HG02642 (cell line): ENCODE measurements around the gene CLSTN2.

Source experiments
- ATAC-seq: cut with Tn5 transposase; IDR thresholded peaks from one replicate; pipeline ENCODE4 v1.9.1; 2021; ENCODE audit warnings: mild to moderate bottlenecking; ENCODE audit not compliant: unreplicated experiment, poor library complexity

CLSTN2 gene

DNA sequence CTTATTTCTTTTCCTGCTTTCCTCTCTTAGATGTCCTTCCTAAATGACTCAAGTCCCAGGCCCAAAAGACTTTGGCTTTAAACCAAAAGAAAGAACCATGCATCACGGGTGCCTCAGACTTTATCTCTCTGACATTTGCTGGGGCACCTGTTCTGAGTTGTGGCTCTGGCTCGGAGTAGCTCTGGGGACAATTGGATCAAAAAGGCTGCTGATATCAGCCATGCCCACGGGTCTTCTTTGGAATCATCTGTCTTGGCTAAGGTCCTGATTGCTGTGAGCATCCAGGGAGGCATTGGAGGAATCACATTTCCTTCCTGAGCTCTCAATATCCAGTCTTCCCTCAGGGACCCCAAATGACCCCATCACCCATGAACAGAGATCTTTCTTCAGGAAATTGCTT, 59.9 kb downstream of the CLSTN2 start:
- ATAC-seq: no peak

DNA sequence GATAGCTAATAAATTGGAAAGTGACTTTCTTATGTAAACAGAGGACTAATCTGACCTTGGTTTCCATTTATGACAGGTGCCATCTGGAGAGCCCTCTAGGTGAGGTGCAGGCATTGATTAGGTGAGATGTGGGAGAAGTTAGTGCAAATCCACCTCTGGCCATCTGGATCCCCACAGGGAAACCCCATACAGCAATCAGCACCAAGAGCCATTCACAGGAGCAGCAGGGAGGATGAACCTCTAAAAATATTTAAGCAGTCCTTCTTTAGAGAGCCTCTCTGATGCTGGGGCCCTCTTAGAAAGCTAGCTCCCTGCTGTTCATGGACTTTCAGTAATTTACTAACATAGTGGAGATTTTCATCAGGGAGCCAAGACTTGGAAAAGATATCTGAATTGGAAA, 69.3 kb downstream of the CLSTN2 start:
- ATAC-seq: no peak

DNA sequence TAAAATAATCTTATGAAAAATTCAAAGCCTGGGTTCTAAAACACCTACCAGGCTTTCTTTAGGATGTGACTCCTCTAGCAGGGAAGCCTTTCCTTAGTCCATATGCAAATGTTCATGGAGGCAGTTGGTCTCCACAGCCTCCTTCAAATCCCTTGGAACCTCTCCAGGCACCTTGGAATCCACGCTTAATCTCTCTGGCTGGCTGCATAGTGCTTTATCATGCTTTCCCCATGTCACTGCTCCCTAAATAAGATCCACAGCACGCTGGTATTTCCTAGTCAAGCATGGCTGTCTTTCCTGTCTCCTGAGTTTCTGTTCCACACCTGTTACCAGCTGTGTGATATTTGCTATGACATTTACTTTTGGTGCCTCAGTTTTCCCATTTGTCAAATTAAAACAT, 71.3 kb downstream of the CLSTN2 start:
- no peak for ATAC-seq

DNA sequence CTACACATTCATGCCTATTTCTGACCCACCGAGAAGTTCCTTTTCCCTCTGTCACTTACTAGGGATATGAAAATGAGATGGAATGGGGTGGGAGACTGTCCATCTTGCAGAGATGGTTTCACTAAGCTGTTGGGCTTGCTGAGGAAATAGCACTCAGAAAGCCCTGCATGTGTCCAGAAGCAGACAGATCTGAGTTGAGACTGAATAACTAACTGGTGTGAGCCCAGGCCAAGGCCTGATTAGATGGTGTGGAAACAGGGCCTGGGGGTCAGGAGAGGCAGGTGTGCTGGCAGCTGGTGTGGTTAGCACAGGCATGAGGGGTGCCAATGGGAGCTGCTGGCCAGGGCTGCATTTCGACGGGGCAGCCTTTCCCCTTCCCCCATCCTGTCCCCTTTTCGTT, 72.1 kb downstream of the CLSTN2 start:
- no peak for ATAC-seq

DNA sequence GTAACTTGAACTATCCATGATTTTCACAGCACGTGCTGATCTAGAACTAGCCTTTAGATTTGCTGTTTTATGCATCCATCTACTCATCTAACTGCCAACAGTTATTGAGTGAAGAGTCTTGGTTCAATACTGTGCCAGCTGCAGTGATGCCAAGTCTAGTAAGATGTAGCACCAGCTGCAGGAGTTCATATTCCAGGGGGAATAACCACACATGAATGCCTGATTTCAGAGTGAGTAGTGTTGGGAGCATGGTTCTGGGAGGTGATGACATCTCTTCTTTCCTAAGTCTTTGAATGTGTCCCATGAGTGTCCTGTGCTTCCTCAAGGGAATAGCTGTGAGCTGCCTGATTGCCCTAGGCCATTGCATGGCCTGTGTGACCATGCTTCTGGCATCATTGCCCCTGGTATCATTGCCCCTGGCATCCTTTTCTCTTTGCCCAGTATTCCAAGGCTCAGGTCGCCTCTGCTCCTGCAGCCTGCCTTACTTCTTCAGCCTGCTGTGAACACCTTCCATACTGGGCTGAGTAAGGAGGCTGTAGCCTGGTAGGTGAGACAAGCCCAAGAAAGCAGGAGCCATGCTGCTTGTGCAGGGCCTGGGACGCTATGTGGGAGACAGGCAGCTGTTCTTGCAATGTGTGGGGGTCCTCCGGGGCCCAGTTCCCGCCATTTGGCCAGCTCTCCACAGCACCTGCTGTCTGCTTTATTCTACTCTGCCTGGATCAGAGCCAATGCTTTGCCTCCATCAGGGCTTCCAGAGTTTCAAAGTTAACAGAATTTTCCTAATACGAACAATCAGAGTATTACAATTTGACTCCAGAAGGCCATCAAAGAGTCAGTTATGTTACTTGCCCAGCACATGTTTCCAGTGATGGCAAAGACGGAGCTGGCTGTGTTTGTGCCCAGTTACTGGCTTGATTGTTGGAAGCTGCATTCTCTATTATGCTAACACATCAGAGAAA, 73.2 kb downstream of the CLSTN2 start:
- ATAC-seq: no peak

DNA sequence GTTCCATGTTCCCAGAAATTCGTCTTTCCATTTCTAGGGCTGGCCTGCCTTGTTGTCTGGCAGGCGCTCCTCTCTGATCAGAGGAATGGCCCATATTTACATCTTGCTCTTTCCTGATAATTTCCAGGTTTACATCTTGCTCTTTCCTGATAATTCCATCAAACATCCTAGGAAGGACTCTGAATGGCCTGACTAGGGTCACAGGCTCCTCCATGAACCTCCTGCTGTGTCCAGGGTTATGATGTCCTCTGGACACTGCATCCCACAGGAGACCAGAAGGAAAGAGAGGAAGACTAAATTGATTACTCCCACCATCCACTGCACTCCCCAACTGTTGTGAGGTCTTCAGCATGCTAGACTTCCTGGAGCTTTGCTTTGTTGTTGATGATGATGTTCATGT, 75.4 kb downstream of the CLSTN2 start:
- no peak for ATAC-seq

DNA sequence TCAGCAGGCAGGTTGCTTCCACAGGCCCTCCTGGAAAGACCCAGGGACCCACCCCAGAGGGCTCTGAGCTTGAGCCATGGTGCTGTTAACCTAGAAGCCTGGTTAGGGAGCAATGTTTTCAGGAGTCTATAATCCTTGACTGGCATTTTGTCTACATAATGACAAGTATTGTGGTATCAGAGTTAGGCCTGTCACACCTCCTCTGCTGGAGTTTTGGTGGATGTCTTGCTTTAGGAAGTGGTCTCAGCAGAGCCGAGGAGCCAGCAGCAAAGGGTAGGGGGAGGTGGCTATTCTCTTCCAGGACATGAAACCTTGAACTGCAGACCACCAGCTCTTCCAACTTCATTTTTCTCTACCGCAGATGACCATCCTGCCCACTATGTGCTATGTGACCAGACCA, 76.1 kb downstream of the CLSTN2 start:
- ATAC-seq: no peak

DNA sequence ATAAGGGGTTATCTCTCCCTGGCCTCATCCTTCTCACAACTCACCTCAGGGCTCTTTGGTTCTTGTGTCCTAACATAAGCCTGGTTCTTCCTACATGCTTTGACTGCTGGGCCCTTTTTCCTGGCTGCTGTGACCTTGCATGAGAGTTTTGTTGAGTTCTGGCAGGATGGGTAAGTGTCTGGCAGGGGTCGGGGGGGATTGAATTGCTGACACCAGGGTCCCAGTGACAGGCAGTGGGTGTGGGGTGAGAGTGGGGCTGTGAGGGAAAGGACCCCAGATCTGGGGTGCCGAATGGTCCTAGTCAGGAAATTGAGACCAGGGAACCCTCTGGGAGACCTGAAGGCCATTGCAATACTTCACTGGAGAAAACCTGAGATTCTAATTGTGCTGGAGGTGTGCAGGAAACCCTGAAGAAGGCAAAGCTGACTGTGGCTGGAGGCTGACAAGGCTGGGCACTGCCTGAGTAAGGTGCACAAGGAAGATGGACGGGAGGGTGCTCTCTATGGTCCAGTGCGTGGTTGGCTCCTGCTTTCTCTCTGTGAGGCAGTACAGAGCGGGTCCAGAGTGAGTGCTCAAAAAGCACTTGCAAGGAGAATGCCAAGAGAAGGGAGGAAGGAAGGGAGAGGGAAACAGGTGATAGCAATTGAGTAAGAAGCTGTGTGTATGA, 76.8 kb downstream of the CLSTN2 start:
- ATAC-seq: no peak

DNA sequence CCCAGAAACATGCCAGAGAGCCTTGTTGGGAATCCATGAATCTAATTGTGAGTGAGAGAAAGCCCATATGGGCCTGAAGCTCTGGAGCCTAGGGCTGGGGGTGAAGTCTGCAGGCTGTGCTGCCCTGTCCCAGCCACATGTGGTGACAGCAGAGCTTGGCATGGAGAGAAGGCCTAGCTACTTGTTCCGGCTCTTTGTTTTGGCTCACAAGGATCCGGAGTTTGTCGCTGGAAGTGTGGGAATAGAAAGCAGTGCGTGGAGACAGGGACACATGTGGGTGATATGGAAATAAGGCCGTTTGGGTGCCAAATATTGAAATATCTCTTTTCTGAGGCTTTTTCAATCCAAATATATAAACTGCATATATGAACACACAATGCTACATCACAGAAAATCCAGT, 78.2 kb downstream of the CLSTN2 start:
- no peak for ATAC-seq

DNA sequence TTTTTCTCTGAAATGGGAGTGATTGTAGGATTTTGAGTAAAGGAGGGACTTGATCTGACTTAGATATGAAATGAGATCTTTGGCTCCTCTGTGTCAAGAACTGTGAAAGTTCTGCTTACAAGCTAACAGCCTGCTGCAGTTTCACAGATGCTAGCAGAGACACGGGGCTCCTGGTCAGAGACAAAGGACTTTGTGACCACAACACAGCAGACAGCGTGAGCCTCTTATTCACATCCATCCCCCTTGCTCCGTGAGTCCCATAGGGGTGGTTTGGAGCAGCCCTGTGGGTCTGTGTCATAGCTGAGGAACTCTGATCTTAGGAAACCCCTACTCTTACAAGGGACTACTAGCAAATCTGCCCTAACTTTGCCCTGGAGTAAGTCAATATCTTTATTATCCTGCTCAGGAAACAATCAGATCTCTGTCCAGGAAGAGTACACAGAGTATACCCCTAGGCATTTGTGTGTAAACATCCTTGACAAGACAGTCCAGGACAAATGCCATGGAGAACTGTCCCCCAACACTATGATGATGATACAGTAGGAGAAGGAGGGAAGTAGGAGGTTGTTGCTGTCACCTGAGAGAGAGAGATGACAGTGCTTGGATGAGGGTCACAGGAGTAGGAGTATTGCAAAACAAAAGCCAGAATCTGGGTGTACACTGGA, 80.0 kb downstream of the CLSTN2 start:
- ATAC-seq: no peak

DNA sequence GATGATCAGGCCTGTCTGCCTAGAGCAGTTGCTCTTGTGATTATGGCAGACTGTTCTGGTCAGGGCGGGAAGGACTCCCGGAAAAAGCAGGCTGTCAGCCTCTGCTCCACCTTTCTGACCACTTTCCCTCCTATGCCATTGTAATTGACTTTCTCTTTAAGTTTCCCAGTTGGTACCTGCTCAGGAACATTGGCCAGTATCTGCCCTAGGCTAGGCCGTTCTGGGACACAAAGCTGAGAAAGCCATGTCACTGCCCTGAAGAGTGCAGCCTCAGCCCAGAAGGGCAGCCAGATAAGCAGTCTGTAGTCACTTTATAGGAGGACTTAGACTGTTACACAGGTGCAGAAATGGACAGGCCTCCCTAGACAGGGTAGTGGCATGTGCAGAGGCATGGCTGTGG, 80.8 kb downstream of the CLSTN2 start:
- no peak for ATAC-seq

DNA sequence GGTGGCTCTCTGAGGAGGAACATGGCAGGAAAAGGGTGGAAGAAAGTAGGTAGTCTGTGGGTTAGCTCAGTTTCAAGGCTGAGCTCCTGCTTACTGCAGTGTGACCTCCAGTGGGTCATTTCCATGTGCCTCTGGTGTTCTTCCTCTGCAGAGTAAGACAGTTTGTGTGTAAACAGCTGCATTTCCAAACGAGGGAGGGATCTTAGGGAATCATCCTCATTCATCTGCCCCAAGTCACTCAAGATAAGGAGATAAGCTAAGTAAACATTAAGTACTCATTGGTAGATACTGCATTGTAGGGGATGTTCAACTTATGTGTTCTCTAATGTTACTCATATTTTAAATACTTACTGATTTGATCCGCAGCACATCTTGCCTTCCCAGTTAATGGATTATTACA, 83.6 kb downstream of the CLSTN2 start:
- no peak for ATAC-seq

DNA sequence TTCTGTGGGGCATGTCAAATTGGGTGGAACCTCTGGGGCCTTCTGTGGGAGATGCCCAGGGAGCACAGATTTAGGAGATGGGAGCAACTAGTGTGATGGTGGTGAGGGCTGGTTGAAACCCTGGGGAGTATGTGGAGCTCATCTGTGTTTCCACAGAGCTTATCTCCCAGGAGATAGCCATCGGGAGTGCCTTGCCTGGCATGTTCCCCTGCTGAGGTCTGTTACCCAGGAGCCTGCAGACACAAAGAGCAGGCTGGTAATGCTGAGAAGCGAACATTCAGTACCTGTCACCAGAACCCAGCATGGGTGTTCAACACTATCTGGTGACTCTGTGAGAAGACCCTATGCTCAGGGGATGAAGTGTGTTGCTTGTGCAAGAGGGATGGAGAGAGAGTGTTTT, 85.0 kb downstream of the CLSTN2 start:
- no peak for ATAC-seq

DNA sequence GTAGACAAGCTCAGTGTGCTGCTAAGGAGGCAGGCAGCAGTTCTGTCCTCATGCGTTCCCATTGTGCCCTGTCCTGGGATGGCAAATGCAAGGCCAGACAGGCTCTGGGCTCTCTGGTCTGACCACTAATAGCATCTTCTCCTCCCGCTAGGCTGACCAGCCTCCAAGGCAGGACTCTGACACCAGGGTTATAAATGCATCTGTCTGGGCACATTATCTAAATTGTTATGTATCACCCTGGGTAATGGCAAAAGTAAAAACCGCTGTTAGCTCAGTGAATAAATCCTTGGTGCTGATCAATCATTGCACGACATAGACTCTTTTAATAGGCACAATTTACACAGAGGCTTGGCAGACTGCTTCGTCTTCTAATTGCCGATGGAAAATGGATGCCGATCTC, 85.6 kb downstream of the CLSTN2 start:
- ATAC-seq: no peak

DNA sequence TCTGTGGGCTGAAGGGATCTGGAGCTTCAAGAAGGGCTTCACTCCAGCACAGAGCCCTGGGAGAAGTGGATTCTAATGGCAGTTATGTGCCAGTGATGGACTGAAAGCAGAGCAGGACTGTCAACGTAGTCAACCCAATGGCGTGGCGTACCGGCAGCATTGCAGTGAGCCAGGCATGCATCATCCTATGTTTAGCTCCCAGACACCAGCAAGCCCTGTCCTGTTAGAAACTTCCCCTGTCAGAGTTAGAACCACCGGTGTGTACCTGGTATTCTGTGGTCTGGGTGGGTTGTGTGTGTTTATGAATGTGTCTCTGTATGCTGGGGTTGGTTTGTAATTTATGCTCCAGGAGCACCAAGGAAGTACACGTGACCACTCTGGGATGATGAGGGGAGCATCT, 86.3 kb downstream of the CLSTN2 start:
- no peak for ATAC-seq

DNA sequence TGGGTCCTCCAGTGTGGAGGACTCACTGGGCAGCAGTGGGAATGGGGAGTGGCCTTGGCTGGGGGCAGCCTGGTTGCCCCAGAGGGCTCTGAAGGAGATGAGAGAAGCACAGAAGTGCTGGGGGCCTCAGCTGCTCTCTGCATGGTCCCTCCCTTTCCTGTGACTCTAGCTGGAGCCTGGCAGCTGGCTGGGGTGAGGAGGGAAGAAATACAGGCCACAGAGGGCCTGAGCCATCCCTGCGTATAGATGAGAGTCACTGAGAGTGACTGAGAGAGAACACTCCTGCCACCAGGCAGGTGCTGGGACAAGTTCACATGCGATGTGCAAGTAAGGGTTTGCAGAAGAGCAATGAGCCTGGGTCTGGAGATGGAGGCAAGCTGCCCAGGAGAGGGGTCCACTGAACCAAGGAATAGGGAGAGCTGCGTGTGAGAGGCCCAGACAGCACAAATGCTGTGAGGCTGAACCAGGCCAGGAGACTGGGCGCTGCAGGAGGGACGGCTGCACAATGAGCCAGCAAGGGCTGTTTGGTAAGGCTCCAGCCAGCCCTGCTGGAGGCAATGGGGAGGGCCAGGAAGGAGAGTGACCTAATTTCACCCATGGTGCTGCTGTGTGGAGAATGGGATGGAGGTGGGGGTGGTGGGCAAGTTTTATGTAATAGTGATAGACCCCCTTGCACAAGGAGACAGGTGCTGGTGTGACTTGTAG, 87.2 kb downstream of the CLSTN2 start:
- ATAC-seq: no peak

DNA sequence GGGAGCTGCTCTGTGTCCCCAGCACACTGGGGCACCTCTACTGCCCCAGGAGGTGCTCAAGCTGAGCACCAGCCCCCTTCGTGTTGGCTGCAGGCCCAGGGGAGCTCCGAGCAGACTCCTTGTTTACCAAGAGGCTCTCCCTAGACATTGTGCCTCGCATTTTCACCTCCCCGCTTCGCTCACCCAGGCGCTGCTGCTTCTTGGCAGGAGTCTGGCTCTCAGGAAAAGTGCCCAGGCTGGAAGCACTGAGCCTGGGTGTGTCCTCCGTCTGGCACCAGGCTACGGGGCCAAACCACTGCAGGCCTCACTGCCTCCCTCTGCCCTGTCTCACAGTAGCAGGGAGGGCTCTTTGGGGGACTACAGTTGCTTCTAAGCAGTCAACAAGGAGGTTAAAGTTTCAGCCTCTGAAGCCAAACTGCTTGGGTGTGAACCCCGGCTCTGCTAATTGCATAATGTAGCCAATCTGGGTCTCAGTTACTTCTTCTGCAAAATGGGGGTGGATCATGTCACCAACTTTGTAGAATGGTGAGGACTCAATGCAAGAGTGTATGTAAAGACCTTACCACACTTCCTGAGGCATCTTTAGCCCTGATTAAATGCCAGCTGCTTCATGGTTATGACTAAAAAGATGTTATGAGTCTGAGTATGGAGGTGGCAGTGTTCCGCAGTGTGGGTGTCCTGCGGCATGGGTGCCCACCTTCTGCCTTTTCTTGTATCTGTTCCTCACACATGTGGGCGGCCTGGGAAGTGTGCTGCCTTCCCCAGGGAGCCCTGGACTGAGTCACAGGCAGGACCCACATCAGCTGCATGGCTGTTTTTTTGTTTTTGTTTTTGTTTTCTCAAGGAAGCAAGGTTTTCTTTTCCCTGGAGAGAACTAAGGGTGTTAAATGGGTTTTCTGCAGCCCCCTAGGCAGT, 88.9 kb downstream of the CLSTN2 start:
- ATAC-seq: no peak

DNA sequence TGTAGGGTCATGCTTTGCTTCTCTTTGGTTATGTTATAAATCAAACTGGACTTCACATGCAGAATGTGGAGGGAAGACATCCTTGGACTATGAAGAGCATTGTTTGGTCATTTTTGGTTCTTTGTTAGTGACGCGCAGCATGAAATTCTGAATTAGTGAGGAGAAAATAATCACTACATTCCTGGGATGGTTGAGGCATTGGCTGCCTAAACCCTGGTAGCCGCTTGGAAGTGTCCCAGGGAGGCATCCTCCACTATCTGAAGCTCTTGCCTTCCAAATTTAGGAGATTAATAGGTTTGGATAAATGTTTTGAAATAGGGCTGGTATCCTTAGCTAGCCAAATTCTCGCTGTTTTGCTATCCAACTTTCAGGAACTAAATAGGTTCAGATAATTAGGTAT, 96.2 kb downstream of the CLSTN2 start:
- no peak for ATAC-seq

DNA sequence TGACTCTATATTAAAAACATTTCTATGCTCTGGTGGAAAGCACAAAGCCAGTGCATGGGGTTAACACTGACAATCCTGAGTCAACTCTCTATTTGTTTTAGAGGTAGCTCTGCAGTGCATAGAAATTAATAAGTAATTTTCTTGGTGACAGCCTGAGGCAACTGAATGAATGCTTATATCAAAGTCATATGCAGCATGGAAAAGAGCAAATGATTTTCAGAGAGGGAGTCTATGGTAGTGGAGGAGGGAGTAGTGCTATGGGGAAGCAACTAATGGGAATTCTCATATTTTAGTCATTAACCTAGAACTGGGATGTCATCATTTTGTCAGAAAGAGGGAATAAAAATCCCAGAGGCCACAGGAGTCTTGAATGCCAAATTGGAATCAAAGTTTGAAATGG, 99.1 kb downstream of the CLSTN2 start:
- no peak for ATAC-seq

DNA sequence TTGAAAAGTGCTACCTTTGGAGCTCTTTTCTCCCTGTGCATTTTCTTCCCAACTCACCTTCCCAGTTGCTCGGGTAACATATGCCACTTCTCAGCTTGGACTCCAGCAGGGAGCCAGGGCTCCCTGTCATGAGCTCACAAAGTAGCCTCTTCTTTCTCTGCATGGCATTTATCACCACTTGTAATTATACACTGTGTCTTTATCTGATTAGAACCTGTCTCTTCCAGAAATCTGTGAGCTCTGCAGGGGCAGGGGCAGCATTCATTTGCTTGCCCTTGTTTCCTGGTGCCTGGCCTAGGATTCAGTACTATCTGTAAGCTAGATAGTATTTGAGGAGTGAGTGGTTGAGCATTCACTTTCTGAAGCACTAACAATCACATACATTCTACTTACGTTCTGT, 100.9 kb downstream of the CLSTN2 start:
- ATAC-seq: no peak
